NT2/D1 (cell line): ENCODE measurements around the gene AMN1.
"Not testable (repeated sequence)": the region's sequence is repeated elsewhere in the genome, so short reads cannot be mapped to it uniquely, and the experiment has no call there.

Experiments used
- SUZ12 ChIP-seq: IDR thresholded peaks from 2 replicates; pipeline ENCODE4 v1.6.1; 2011; ENCODE audit not compliant: insufficient read length, insufficient read depth; ENCODE audit errors: extremely low read depth
- YY1 ChIP-seq: IDR thresholded peaks from 2 replicates; pipeline ENCODE4 v1.6.1; 2011; ENCODE audit not compliant: insufficient read length, insufficient read depth
- ZNF274 ChIP-seq: IDR thresholded peaks from 2 replicates; pipeline ENCODE4 v1.6.1; 2011; ENCODE audit warnings: mild to moderate bottlenecking, low read depth, low read length

- not testable (repeated sequence) for TF ChIP-seq ZNF274, YY1, SUZ12
These were observed 10.2 kb downstream of the AMN1 start for GRCh38 chr12:31718542-31719198.
